ENCODE results near the gene ST7L. TPM values are rescaled to one million over a fixed set of nuclear protein-coding genes. Genes with fewer than 3 reads are reported as not detected.

Gene ST7L
- total and polyA plus RNA-seq, 3 donors from 2014 or later, result 59.1 to 125 (median 97.2) TPM

GRCh38 chr1:112509005-112509659 is 109.8 kb downstream of the ST7L start:
- H3K27ac ChIP-seq, result peak overlapping the region; percentile 31 to 71
- H3K27me3 ChIP-seq, result no peaks in the 10 kb centered on the region
- H3K9me3 ChIP-seq, result no peaks in the 10 kb centered on the region
- H3K4me3 ChIP-seq, result peak overlapping the region; percentile 59 to 75
- 8 to 42% methylated on average over 10 to 43 of the region's 66 CpGs for WGBS, 2 donors
- intact Hi-C loops (cut with DNase I; ENCODE audit: low total_unique reads), result no loop called here
- TF ChIP-seq POLR2A (IDR thresholded peaks at IDR 0.05), result no peak
- TF ChIP-seq, protein P1, sequence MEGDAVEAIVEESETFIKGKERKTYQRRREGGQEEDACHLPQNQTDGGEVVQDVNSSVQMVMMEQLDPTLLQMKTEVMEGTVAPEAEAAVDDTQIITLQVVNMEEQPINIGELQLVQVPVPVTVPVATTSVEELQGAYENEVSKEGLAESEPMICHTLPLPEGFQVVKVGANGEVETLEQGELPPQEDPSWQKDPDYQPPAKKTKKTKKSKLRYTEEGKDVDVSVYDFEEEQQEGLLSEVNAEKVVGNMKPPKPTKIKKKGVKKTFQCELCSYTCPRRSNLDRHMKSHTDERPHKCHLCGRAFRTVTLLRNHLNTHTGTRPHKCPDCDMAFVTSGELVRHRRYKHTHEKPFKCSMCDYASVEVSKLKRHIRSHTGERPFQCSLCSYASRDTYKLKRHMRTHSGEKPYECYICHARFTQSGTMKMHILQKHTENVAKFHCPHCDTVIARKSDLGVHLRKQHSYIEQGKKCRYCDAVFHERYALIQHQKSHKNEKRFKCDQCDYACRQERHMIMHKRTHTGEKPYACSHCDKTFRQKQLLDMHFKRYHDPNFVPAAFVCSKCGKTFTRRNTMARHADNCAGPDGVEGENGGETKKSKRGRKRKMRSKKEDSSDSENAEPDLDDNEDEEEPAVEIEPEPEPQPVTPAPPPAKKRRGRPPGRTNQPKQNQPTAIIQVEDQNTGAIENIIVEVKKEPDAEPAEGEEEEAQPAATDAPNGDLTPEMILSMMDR (IDR thresholded peaks at IDR 0.05), result no peak
- no peaks in the 10 kb centered on the region for H3K36me3 ChIP-seq (ENCODE audit: low read depth, missing control alignments)
- H3K4me1 ChIP-seq, result peaks cover 27% of the 10 kb centered on the region
- no peak for DNase-seq

GRCh38 chr1:112508278-112509004 is 110.5 kb downstream of the ST7L start, which contains the start of gene WNT2B:
TSS of gene WNT2B (plus strand) at chr1:112508965. CDS start at chr1:112509263, 298 bp downstream.
- peak; percentile 61 for DNase-seq
- intact Hi-C loops (cut with DNase I; ENCODE audit: low total_unique reads), result no loop called here
- H3K4me1 ChIP-seq, result peaks cover 33% of the 10 kb centered on the region
- H3K27ac ChIP-seq, result peak within 1 kb of the TSS; percentile 31 to 71
- no peaks in the 10 kb centered on the region for H3K27me3 ChIP-seq
- no peaks in the 10 kb centered on the region for H3K9me3 ChIP-seq
- WGBS, 2 donors, result 0 to 1% methylated on average over 14 to 51 of the region's 69 CpGs
- H3K36me3 ChIP-seq (ENCODE audit: low read depth, missing control alignments), result no peaks in the 10 kb centered on the region
- TF ChIP-seq, protein P1 (IDR thresholded peaks at IDR 0.05), result no peak
- no peak for TF ChIP-seq POLR2A (IDR thresholded peaks at IDR 0.05)
- peak within 1 kb of the TSS; percentile 59 to 75 for H3K4me3 ChIP-seq

DNA sequence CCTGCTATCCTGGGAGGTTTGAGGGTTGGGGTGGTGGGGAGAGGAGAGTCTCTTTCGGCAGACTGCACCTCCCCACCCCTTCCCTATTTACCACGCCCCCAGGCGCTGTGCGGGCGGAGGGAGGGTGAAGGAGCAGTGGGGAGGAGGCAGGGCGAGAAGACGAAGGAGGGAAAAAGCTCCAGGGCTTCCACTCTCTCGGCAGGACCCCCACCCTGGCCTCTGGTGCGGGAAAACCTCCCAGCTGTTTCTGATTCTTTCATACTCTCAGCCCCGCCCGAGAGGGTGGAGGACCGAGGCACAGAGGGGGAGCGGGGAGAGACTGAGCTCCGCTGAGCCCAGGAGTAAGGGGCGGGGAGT is 111.0 kb downstream of the ST7L start:
- peak overlapping the region; percentile 59 to 75 for H3K4me3 ChIP-seq
- TF ChIP-seq POLR2A (IDR thresholded peaks at IDR 0.05), result no peak
- TF ChIP-seq, protein P1 (IDR thresholded peaks at IDR 0.05), result no peak
- peaks cover 38% of the 10 kb centered on the region for H3K4me1 ChIP-seq
- WGBS, 2 donors, result 0 to 2% methylated on average over 8 to 15 of the region's 15 CpGs
- no peaks in the 10 kb centered on the region for H3K36me3 ChIP-seq (ENCODE audit: low read depth, missing control alignments)
- H3K27me3 ChIP-seq, result no peaks in the 10 kb centered on the region
- DNase-seq, result no peak
- peak overlapping the region in 1 of 2 donors; percentile 71 for H3K27ac ChIP-seq
- no peaks in the 10 kb centered on the region for H3K9me3 ChIP-seq
- intact Hi-C loops (cut with DNase I; ENCODE audit: low total_unique reads), result no loop called here

DNA sequence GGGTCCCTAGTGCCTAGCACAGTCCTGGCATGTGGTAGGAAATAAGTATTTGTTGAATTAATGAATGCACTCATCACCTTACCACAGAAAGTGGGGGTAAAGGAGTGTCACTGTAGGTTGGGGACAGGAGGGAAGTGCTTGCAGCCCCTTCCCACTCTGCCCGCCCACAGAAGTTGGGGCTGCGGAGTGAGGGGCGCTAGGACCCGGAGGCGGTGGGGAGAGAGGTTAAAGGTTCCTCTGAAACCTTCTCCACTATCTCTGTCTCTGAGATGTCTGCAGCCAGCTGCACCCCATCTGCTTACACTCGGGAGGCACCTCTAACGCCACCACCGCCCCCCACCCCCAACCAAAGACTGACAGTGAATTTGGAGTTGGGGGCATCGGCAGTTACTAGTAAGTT is 111.6 kb downstream of the ST7L start:
- no peak for DNase-seq
- intact Hi-C loops (cut with DNase I; ENCODE audit: low total_unique reads), result no loop called here
- Histone ChIP-seq H3K27me3 (no peaks in the 10 kb centered on the region), H3K9me3 (no peaks in the 10 kb centered on the region), H3K27ac (peak overlapping the region in 1 of 2 donors; percentile 71), H3K4me3 (peak overlapping the region in 1 of 2 donors; percentile 75), H3K36me3 (ENCODE audit: low read depth, missing control alignments) (no peaks in the 10 kb centered on the region), H3K4me1 (peaks cover 44% of the 10 kb centered on the region)
- no peak for TF ChIP-seq POLR2A (IDR thresholded peaks at IDR 0.05)
- 49 to 67% methylated on average over 4 to 9 of the region's 9 CpGs for WGBS, 2 donors

GRCh38 chr1:112506731-112507130 is 112.2 kb downstream of the ST7L start:
- TF ChIP-seq, protein P1 (IDR thresholded peaks at IDR 0.05), result no peak
- TF ChIP-seq POLR2A (IDR thresholded peaks at IDR 0.05), result no peak
- intact Hi-C loops (cut with DNase I; ENCODE audit: low total_unique reads), result no loop called here
- no peaks in the 10 kb centered on the region for H3K9me3 ChIP-seq
- no peaks in the 10 kb centered on the region for H3K36me3 ChIP-seq (ENCODE audit: low read depth, missing control alignments)
- peaks cover 47% of the 10 kb centered on the region for H3K4me1 ChIP-seq
- peak overlapping the region in 1 of 2 donors; percentile 16 for H3K27ac ChIP-seq
- no peaks in the 10 kb centered on the region for H3K27me3 ChIP-seq
- WGBS, 2 donors, result 75 to 82% methylated on average over 8 of the region's 8 CpGs
- DNase-seq, result no peak
- no peak overlapping the region for H3K4me3 ChIP-seq

Data from testis (tissue), 3 donors.